NCI-H187 (cell line): ENCODE results near the gene KCNAB1.

ENCODE experiments used
- DNase-seq, 2 experiments: peaks; one replicate each; lab custom pipeline; 2025; lab: John Stamatoyannopoulos, UW

The KCNAB1 gene

DNA sequence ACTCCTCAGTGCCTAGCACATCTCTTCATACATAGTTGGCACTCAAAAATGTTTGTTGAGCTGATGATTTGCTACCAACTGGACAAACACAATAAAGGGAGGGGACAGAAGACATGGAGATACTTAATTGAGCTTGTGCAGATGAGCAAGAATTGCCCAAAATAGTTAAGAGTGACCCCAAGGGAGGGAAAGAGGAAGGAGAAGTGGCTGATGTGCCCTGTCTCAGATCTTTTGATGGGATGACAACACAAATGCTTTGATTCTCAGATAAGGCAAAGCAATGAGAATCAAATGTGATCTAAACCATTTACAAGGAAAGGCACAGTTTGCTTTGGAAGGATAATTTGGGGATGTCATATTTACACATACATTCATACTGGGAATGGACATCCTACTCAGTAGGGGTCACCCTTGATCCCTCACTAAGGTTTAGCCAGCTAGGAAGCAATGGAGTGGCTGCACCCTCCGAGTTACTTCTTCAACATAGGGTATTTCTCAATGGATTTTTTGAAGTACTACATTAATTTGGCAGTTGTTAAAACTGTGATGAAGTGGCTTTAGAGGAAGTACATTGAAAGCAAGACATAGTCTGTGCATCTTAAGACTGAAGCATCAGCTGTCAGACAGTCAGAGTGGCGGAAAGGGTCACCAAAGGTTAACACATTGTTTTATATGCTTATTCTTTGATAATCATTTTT, 456.4 kb downstream of the KCNAB1 start:
- no peak for DNase-seq

- DNase-seq = no peak
Measured at GRCh38 chr3:156577736-156578135, 457.4 kb downstream of the KCNAB1 start.

GRCh38 chr3:156579427-156579851, 459.1 kb downstream of the KCNAB1 start:
- no peak for DNase-seq

DNA sequence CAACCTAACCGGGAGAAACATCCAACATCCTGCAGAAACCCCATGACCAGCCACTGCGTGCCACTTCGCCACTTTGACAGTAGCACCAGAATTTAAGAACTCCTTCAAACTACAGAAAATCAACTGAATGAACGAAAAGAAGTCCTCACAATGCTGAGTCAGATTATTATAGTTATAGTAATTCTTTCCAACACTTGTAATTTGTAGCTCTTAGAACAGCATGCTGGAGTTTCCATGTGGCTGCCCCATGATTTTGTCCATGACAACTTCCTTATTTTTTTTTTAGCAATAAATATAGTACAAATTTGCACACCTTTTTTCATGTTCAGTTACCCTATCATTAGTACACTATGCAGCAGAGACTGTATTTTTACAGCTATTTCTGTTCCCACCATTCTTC, 460.7 kb downstream of the KCNAB1 start:
- no peak for DNase-seq

DNA sequence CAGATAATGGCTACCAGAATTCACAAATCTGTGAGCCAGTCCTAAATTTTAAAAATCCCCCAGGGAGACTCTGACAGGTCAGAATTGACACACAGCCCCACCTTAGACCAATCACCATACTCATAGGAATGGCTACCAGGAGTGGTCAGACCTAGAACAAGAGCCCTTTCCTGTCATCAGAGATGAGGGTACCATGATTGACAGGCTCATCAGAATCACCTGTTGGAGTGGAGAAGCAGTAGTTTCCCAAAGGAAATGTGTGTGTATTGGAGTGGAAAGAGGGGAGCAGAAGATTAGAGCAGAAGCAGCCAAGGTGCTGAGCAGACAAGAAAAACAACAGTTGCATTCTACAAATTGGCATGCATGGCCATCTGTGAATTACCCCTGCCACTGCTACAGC, 461.6 kb downstream of the KCNAB1 start:
- no peak for DNase-seq

- no peak for DNase-seq
Measured at GRCh38 chr3:156582532-156583183, 462.3 kb downstream of the KCNAB1 start.

GRCh38 chr3:156583469-156583868, 463.1 kb downstream of the KCNAB1 start:
- DNase-seq = no peak

- DNase-seq = no peak
Measured at GRCh38 chr3:156586905-156587759, 466.8 kb downstream of the KCNAB1 start.

- no peak for DNase-seq
Measured at GRCh38 chr3:156587760-156588069, 467.3 kb downstream of the KCNAB1 start.
